ENCODE measurements around the gene SLC29A3.
"Not testable (repeated sequence)": the region's sequence is repeated elsewhere in the genome, so short reads cannot be mapped to it uniquely, and the experiment has no call there.

The SLC29A3 gene

GRCh38 chr10:71347587-71348395 lies 28.7 kb downstream of the SLC29A3 start:
- no peak for DNase-seq

GRCh38 chr10:71348850-71349249 lies 29.8 kb downstream of the SLC29A3 start:
- no peak for DNase-seq

- no peak for DNase-seq
These were observed 30.3 kb downstream of the SLC29A3 start for GRCh38 chr10:71349406-71349805.

DNA sequence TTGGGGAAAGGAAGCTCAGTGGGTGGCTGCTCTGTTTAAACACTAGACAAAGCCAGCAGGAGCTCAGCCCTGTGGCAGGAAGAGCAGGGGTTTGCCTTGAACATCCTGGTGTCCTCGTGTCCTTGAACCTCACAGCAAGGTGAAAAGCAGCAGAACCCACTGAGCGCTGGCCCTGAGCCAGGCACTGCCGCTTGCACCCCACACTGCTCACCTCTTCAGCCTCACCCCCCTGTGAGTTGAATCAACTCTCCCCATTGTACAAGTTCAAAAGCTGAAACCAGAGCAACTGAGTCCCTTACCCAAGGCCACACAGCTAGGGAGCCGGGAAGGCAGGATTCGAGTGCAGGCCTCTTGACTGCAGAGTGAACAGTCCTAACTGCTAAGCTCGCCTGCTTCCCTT lies 32.0 kb downstream of the SLC29A3 start:
- DNase-seq: no peak

DNA sequence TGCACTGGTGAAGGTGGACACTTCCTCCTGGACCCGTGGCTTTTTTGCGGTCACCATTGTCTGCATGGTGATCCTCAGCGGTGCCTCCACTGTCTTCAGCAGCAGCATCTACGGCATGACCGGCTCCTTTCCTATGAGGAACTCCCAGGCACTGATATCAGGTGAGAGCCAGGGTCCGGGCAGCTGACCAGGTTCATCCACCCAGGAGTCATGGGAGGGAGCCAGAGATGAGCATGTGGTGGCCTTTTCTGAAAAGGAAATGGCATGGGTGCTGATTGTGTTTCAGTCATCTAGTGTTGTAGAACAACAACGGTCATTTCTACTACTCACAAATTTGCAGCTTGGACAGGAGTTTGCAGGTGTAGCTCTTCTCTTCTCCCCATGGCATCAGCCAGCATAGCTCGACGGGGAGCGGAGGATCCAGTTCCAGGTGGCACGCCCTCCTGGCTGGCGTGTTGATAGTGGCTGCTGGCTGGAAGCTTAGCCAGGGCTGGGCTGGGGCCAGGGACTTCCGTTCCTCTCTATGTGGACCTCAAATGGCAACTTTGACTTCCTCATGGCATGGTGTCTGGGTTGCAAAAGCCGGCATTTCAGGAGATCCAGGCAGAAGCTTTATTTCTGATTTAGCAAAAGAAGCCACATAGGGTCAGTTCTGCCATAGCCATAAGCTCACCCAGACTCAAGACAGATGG lies 32.7 kb downstream of the SLC29A3 start:
- no peak for DNase-seq

GRCh38 chr10:71353639-71354038 lies 34.6 kb downstream of the SLC29A3 start:
- DNase-seq: no peak

GRCh38 chr10:71354776-71355175 lies 35.7 kb downstream of the SLC29A3 start:
- no peak for DNase-seq

DNA sequence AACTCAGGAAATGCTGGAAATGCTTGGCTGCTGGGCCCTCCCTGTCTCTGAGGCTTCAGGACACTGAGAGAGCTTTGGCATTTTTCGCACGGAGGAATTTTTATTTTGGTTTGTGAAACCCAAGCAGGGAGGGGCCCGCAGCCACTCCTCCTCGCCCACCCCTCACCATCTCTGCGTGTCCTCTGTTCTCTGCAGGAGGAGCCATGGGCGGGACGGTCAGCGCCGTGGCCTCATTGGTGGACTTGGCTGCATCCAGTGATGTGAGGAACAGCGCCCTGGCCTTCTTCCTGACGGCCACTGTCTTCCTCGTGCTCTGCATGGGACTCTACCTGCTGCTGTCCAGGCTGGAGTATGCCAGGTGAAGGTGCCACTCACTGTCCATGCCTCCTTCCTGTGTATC lies 36.8 kb downstream of the SLC29A3 start:
- DNase-seq: no peak

- DNase-seq: no peak
These were observed 38.8 kb downstream of the SLC29A3 start for GRCh38 chr10:71357792-71358265.

DNA sequence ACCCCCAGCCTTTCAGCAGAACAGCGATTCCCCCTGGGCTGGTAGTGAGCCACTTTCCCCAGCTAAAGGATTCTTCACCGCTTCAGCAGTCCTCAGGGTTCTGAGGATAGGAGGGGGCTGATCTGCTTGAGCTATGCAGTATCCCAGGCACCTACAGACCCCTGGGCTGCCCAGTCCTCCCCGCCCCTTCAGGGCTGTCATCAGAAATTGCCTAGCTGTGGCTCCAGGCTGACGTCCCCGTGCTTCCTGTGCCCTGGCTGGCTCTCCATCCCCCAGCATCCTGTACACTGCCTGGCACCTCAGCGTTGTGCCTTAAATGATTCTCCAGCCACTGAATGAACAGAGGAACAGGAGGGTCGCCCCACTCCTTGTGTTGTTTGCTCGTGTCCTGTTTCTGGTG lies 39.2 kb downstream of the SLC29A3 start:
- DNase-seq: no peak

GRCh38 chr10:71358906-71359305 lies 39.8 kb downstream of the SLC29A3 start:
- not testable (repeated sequence) for DNase-seq

GRCh38 chr10:71359364-71360046 lies 40.4 kb downstream of the SLC29A3 start:
- no peak for DNase-seq

DNA sequence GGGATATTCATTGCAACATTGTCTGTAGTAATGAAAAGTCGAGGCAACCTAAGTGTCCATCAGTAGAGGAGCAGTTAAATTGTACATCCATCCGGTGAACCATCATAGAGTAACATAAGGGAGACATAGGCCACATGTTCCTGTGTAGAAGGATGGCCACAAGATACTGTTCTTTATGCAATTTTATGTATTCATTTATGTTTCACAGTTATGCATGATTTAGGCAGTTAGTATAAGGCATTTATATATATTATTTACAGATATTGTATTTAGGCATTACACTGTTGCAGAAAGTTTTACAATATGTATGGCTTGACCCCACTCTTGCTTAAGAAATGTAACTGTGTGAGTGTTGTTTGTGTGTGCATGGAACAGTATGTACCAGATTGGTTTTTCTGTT lies 41.7 kb downstream of the SLC29A3 start:
- DNase-seq: no peak

DNA sequence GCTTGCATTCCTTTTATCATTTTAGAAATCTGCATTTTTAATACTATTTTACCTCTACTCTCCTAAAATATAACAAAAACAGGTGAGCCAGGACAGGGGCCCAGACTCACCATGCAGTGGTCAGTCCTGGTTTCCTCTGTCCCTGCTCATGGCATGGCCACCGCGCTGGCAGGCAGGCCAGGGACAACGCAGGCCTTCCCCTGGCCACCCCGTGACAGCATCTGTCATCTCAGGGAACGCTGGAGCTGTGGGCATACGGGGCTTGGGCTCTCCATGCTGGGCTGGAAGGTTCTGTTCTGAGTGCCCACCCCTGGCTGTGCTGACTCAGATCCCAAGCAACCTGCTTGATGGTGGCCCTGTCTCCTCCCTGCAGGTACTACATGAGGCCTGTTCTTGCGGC lies 42.5 kb downstream of the SLC29A3 start:
- DNase-seq: no peak

DNA sequence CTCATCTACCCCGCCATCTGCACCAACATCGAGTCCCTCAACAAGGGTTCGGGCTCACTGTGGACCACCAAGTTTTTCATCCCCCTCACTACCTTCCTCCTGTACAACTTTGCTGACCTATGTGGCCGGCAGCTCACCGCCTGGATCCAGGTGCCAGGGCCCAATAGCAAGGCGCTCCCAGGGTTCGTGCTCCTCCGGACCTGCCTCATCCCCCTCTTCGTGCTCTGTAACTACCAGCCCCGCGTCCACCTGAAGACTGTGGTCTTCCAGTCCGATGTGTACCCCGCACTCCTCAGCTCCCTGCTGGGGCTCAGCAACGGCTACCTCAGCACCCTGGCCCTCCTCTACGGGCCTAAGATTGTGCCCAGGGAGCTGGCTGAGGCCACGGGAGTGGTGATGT lies 43.1 kb downstream of the SLC29A3 start:
- no peak for DNase-seq

- DNase-seq: no peak
These were observed 44.9 kb downstream of the SLC29A3 start for GRCh38 chr10:71363936-71364335.

- no peak for DNase-seq
These were observed 46.3 kb downstream of the SLC29A3 start for GRCh38 chr10:71365366-71365765.

GRCh38 chr10:71366690-71367089 lies 47.6 kb downstream of the SLC29A3 start:
- no peak for DNase-seq

GRCh38 chr10:71367271-71367670 lies 48.2 kb downstream of the SLC29A3 start:
- peak in 1 of 2 experiments; percentile 35 for DNase-seq

- no peak for DNase-seq
These were observed 49.1 kb downstream of the SLC29A3 start for GRCh38 chr10:71368176-71368575.

- peak in 1 of 2 experiments; percentile 1 for DNase-seq
These were observed 49.6 kb downstream of the SLC29A3 start for GRCh38 chr10:71368643-71369042.

DNA sequence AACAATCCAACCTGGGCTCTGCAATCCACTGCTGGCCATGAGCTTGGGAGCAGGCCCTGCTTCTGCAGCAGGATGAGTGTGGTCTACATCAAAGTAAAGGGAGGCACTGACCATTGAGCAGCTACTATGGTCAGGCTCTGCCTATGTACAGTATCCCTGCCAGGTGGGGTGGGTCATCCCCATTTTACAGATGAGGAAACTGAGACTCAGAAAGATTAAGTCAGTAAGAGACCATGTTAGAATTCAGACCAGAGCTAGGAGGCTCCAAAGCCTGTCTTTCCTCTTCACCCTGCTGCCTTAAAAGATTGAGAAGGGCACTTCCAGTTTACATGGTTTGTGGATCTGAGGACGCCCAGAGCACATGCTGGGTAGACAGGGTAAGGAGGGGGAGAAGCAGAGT lies 50.5 kb downstream of the SLC29A3 start:
- no peak for DNase-seq

DNA sequence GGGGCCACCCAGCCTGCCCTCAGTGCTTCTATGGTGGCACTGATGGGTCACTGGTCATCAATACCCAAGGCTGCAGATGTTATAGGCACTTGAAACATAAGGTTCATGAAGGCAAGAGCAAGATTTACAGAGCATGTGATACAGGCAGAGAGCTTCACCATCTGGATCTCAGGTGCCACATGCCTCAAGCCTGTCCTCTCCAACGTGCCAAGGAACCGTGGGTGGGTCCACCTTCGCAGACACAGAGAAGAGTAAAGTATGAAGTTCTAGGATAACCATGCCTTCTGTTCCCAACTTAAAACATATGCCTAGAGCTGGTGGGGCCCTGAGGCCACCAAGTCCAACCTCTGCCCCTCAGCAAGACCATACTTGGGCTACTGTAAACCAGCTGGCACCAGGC lies 51.0 kb downstream of the SLC29A3 start:
- peak; percentile 26 to 72 for DNase-seq

GRCh38 chr10:71371750-71372166 lies 52.7 kb downstream of the SLC29A3 start:
- no peak for DNase-seq

Data from NCI-H524 (cell line).